ENCODE measurements around the gene CABP1. TPM values are rescaled to one million over a fixed set of nuclear protein-coding genes. Genes with fewer than 3 reads are reported as not detected.
"Not testable (repeated sequence)": the region's sequence is repeated elsewhere in the genome, so short reads cannot be mapped to it uniquely, and the experiment has no call there.

Gene CABP1
- total and polyA plus RNA-seq, 2 experiments from 2014 or later, result 5.1 to 5.2 TPM

DNA sequence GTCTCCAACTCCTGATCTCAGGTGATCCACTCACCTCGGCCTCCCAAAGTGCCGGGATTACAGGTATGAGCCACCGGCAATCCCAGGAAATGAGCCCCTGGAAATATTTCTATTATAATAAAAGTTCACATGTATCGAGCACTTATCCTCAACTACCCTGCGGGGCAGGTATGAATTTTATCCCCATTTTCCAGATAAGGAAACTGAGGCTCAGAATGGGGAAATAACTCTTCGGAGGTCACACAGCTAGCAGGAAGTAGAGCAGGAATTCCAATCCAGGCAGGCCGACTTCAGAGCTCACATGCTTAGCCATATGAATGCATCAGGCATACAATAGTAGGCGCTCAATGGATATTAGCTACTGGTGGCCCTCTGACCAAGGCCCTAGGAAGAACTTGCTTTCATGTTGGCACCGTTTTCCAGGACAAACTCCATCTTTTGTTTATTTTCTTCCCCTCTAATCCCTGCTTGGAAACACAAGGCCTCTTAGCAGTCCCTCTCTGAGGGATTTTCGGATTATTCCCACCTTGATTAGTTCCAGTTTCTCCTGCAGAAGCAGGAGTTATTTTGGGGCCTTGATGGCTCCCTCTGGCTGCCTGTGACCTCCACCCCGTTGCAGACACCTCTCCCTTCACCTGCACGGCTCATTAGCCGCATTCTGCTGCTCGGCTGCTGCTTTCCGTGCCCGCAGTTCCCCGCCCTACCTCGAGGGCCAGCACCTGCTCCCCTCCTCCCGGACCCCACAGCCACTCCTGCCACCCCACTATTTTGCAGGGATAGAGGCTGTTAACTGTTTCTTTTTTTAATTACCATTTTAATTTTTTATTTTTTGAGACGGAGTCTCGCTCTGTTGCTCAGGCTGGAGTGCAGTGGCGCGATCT is 40.5 kb upstream of the CABP1 start:
- H3K27me3 ChIP-seq (ENCODE audit: insufficient read depth), result no peaks in the 10 kb centered on the region
- no peak overlapping the region; the same call in 2 of the 3 replicates for H3K4me3 Mint-ChIP-seq
- TF ChIP-seq CTCF (conservative IDR thresholded peaks at IDR 0.05; ENCODE audit: low read depth in 2 of 2), result peak; percentile 7 to 23; a peak in 2 of 4 replicates
- no peak for TF ChIP-seq ETS1 (IDR thresholded peaks at IDR 0.05)
- H3K36me3 ChIP-seq (ENCODE audit: insufficient read depth), result no peaks in the 10 kb centered on the region
- no peaks in the 10 kb centered on the region for H3F3A ChIP-seq (replicated peaks; ENCODE audit: low read depth)
- no peaks in the 10 kb centered on the region for H3K9me2 ChIP-seq (ENCODE audit: insufficient read depth)
- H3K4me2 ChIP-seq, result 0 out of 2 replicates have a peak overlapping the region, but pooled peaks have one; percentile 11
- no peaks in the 10 kb centered on the region for H3K36me3 Mint-ChIP-seq (ENCODE audit: low read depth)
- ATAC-seq, result peak; percentile 91
- no peak overlapping the region for H3K27ac Mint-ChIP-seq
- H3K4me1 ChIP-seq (ENCODE audit: insufficient read depth), result no peaks in the 10 kb centered on the region; the same call in 1 of the 2 replicates
- peaks cover 16% of the 10 kb centered on the region for H3K4me1 Mint-ChIP-seq
- H3K9me3 Mint-ChIP-seq, result no peaks in the 10 kb centered on the region
- peak; percentile 58 for DNase-seq (ENCODE audit: low spot score)
- H2AFZ ChIP-seq, result 0 out of 2 replicates have a peak overlapping the region, but pooled peaks have one; percentile 52
- H4K20me1 ChIP-seq (replicated peaks; ENCODE audit: insufficient read depth), result no peaks in the 10 kb centered on the region
- no peaks in the 10 kb centered on the region for H3K79me2 ChIP-seq (replicated peaks; ENCODE audit: insufficient read depth)
- H3K27me3 Mint-ChIP-seq (ENCODE audit: insufficient read depth, low read depth, poor library complexity), result peaks cover 12% of the 10 kb centered on the region
- H3K27ac ChIP-seq (ENCODE audit: low read depth), result no peak overlapping the region
- H3K4me3 ChIP-seq, result no peak overlapping the region

DNA sequence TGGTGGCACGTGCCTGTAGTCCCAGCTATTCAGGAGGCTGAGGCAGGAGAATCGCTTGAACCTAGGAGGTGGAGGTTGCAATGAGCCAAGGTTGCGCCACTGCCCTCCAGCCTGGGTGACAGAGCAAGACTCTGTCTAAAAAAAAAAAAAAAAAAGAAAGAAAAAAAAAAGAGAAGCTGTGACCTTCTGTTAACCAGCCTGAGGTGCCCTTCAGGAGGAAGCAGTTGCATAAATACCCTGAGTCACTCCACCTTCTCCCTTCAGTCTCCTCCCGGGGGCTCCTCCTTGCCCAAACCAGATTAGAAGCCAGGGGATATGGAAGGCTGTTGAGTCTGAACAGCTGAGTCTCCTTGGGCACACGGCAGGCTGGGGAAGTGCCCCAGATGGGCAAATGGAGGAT is 38.0 kb upstream of the CABP1 start:
- H3K4me2 ChIP-seq; H3K9me3 Mint-ChIP-seq; H3K36me3 Mint-ChIP-seq (ENCODE audit: low read depth); H3K4me3 Mint-ChIP-seq; DNase-seq (ENCODE audit: low spot score); H3K4me3 ChIP-seq; H3K9me2 ChIP-seq (ENCODE audit: insufficient read depth); H4K20me1 ChIP-seq (replicated peaks; ENCODE audit: insufficient read depth); H3K27me3 ChIP-seq (ENCODE audit: insufficient read depth); H3F3A ChIP-seq (replicated peaks; ENCODE audit: low read depth); H3K79me2 ChIP-seq (replicated peaks; ENCODE audit: insufficient read depth); H3K36me3 ChIP-seq (ENCODE audit: insufficient read depth); ATAC-seq; H3K4me1 ChIP-seq (ENCODE audit: insufficient read depth); H3K27ac ChIP-seq (ENCODE audit: low read depth): not testable (repeated sequence)
- peaks cover 12% of the 10 kb centered on the region for H3K27me3 Mint-ChIP-seq (ENCODE audit: insufficient read depth, low read depth, poor library complexity)
- H3K27ac Mint-ChIP-seq, result 0 out of 2 replicates have a peak overlapping the region, but pooled peaks have one; percentile 24
- H3K4me1 Mint-ChIP-seq, result peaks cover 16% of the 10 kb centered on the region
- H2AFZ ChIP-seq, result peak overlapping the region; percentile 66; the same call in 1 of the 2 replicates

DNA sequence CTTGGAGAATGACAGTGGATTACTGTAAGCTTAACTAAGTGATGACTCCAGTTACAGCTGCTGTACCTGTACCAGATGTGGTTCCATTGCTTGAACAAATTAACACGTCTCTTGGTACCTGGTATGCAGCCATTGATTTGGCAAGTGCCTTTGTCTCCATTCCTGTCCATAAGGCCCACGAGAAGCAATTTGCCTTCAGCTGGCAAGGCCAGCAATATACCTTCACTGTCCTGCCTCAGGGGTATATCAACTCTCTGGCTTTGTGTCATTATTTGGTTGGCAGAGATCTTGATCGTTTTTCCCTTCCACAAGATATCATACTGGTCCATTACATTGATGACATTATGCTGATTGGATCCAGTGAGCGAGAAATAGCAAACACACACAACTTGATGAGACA is 29.9 kb upstream of the CABP1 start:
- Histone ChIP-seq H3K4me1 (ENCODE audit: insufficient read depth) (no peaks in the 10 kb centered on the region), H4K20me1 (replicated peaks; ENCODE audit: insufficient read depth) (no peaks in the 10 kb centered on the region), H3K36me3 (ENCODE audit: insufficient read depth) (no peaks in the 10 kb centered on the region), H2AFZ (no peak overlapping the region), H3F3A (replicated peaks; ENCODE audit: low read depth) (no peaks in the 10 kb centered on the region), H3K4me2 (no peak overlapping the region), H3K27me3 (ENCODE audit: insufficient read depth) (no peaks in the 10 kb centered on the region), H3K79me2 (replicated peaks; ENCODE audit: insufficient read depth) (no peaks in the 10 kb centered on the region), H3K27ac (ENCODE audit: low read depth) (no peak overlapping the region), H3K9me2 (ENCODE audit: insufficient read depth) (no peaks in the 10 kb centered on the region), H3K4me3 (no peak overlapping the region)
- ATAC-seq (no peak), DNase-seq (ENCODE audit: low spot score) (no peak)
- no peaks in the 10 kb centered on the region for H3K4me1 Mint-ChIP-seq
- H3K27ac Mint-ChIP-seq, result no peak overlapping the region
- peaks cover 2% of the 10 kb centered on the region for H3K27me3 Mint-ChIP-seq (ENCODE audit: insufficient read depth, low read depth, poor library complexity)
- H3K4me3 Mint-ChIP-seq, result no peak overlapping the region
- no peaks in the 10 kb centered on the region for H3K36me3 Mint-ChIP-seq (ENCODE audit: low read depth)
- no peaks in the 10 kb centered on the region for H3K9me3 Mint-ChIP-seq
- TF ChIP-seq CTCF (conservative IDR thresholded peaks at IDR 0.05; ENCODE audit: low read depth in 2 of 2) (no peak), ZNF114 (CRISPR knock-in tag; IDR thresholded peaks at IDR 0.05) (no peak), ETS1 (IDR thresholded peaks at IDR 0.05) (no peak), ZNF331 (CRISPR knock-in tag; IDR thresholded peaks at IDR 0.05; ENCODE audit: low read depth) (no peak), POLR2AphosphoS5 (IDR thresholded peaks at IDR 0.05; ENCODE audit: low read depth) (no peak), STAT1 (IDR thresholded peaks at IDR 0.05; ENCODE audit: unreplicated experiment) (no peak), EZH2 (IDR thresholded peaks at IDR 0.05; ENCODE audit: low read depth, unreplicated experiment) (no peak), EZH2phosphoT487 (IDR thresholded peaks at IDR 0.05; ENCODE audit: unreplicated experiment) (no peak), JUNB (IDR thresholded peaks at IDR 0.05; ENCODE audit: unreplicated experiment) (no peak)

Measured in GM23338 (cell line).